PC-3 (cell line): ENCODE data around the gene EMCN.

Experiments used
- EZH2 ChIP-seq: fragments of 300-600 bp; sonication (generic); IDR thresholded peaks from one replicate; pipeline ENCODE4 v1.6.1; 2017; ENCODE audit warnings: antibody characterized with exemption, mild to moderate bottlenecking, low read length; ENCODE audit not compliant: unreplicated experiment
- EZH2phosphoT487 ChIP-seq: fragments of 300-600 bp; sonication (generic); IDR thresholded peaks from 2 replicates; pipeline ENCODE4 v1.6.1; 2018; ENCODE audit warnings: mild to moderate bottlenecking, antibody characterized with exemption, low read length, borderline replicate concordance
- TF ChIP-seq, protein P1 (sequence below): fragments of 300-600 bp; sonication (generic); conservative IDR thresholded peaks from 2 replicates; pipeline ENCODE4 v1.5.1; 2017; ENCODE audit warnings: antibody characterized with exemption, low read depth, mild to moderate bottlenecking, low read length

- TF ChIP-seq, protein P1, sequence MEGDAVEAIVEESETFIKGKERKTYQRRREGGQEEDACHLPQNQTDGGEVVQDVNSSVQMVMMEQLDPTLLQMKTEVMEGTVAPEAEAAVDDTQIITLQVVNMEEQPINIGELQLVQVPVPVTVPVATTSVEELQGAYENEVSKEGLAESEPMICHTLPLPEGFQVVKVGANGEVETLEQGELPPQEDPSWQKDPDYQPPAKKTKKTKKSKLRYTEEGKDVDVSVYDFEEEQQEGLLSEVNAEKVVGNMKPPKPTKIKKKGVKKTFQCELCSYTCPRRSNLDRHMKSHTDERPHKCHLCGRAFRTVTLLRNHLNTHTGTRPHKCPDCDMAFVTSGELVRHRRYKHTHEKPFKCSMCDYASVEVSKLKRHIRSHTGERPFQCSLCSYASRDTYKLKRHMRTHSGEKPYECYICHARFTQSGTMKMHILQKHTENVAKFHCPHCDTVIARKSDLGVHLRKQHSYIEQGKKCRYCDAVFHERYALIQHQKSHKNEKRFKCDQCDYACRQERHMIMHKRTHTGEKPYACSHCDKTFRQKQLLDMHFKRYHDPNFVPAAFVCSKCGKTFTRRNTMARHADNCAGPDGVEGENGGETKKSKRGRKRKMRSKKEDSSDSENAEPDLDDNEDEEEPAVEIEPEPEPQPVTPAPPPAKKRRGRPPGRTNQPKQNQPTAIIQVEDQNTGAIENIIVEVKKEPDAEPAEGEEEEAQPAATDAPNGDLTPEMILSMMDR, result no peak
- no peak for TF ChIP-seq EZH2
- TF ChIP-seq EZH2phosphoT487, result no peak
Observed at GRCh38 chr4:100420571-100420970, 97.3 kb downstream of the EMCN start.
